Activated CD8-positive, alpha-beta T cell treated with anti-CD3 and anti-CD28 coated beads for 36 hours (primary cell): ENCODE measurements around the gene GAA. TPM values are rescaled to one million over a fixed set of nuclear protein-coding genes. Genes with fewer than 3 reads are reported as not detected.
"Not testable (repeated sequence)": the region's sequence is repeated elsewhere in the genome, so short reads cannot be mapped to it uniquely, and the experiment has no call there.

ENCODE experiments used
- ATAC-seq: fragments of 200-7000 bp; cut with Tn5 transposase; one replicate; pipeline ENCODE4 v1.10.0; 2021; ENCODE audit warnings: mild to moderate bottlenecking, moderate library complexity
- CTCF ChIA-PET: fragments of 350-600 bp; sonication (Branson Sonifier 250); formaldehyde crosslinking; loops from one replicate; lab custom pipeline; 2021; ENCODE audit warnings: antibody characterized with exemption; lab: Charles Lee
- POLR2A ChIA-PET: fragments of 350-600 bp; sonication (Branson Sonifier 250); formaldehyde crosslinking; loops from one replicate; lab custom pipeline; 2021; ENCODE audit warnings: antibody characterized with exemption; lab: Charles Lee
- DNase-seq: peaks from one replicate; pipeline ENCODE4 v3.0.0-alpha.2; 2020
- H3K27ac Mint-ChIP-seq: one replicate; pipeline ENCODE4 v1.8.0; 2021; ENCODE audit warnings: mild to moderate bottlenecking, mixed read lengths
- H3K27me3 Mint-ChIP-seq: one replicate; pipeline ENCODE4 v1.8.0; 2021; ENCODE audit warnings: mixed read lengths
- H3K36me3 Mint-ChIP-seq: one replicate; pipeline ENCODE4 v1.8.0; 2021; ENCODE audit warnings: low read depth, mixed read lengths
- H3K4me1 Mint-ChIP-seq: one replicate; pipeline ENCODE4 v1.8.0; 2021; ENCODE audit warnings: low read depth, mixed read lengths
- H3K4me3 Mint-ChIP-seq: one replicate; pipeline ENCODE4 v1.8.0; 2021; ENCODE audit warnings: mild to moderate bottlenecking, moderate library complexity, mixed read lengths
- H3K9me3 Mint-ChIP-seq: one replicate; pipeline ENCODE4 v1.8.0; 2021; ENCODE audit warnings: mixed read lengths
- CTCF ChIP-seq: fragments of 200-600 bp; IDR thresholded peaks from one replicate; pipeline ENCODE4 v1.8.0; 2022; ENCODE audit warnings: antibody characterized with exemption, mild to moderate bottlenecking
- intact Hi-C: fragments of 100-400 bp; cut with micrococcal nuclease; formaldehyde crosslinking; loops from one replicate; pipeline ENCODE4 v1.10.0; 2022
- total RNA-seq, 2 experiments: library from RNA; stranded (reverse); gene quantifications; one replicate each; pipeline ENCODE4 v1.2.3, GENCODE V29; 2021

The GAA gene
- total RNA-seq, 2 experiments from 2014 or later = 42.6 to 46.2 TPM

- Mint-ChIP-seq H3K27me3 (no peaks in the 10 kb centered on the region), H3K36me3 (no peaks in the 10 kb centered on the region)
Measured at GRCh38 chr17:80086616-80087015, 14.8 kb upstream of the GAA start.

GRCh38 chr17:80087346-80088265 is 13.8 kb upstream of the GAA start:
- Mint-ChIP-seq H3K9me3 (no peaks in the 10 kb centered on the region), H3K4me3 (no peak overlapping the region), H3K27me3 (no peaks in the 10 kb centered on the region), H3K4me1 (peaks cover 3% of the 10 kb centered on the region), H3K27ac (no peak overlapping the region), H3K36me3 (no peaks in the 10 kb centered on the region)
- intact Hi-C loops = no loop called here
- POLR2A ChIA-PET = interaction anchor here (1.5 kb wide), 1 partner anchor 13 kb away, joined by 4 read pairs; the partner anchor contains the start of gene GAA
- DNase-seq (no peak), ATAC-seq (no peak)
- TF ChIP-seq CTCF = no peak
- CTCF ChIA-PET = interaction anchor here (1.1 to 3.1 kb wide), 3 partner anchors 14 to 81 kb away, joined by 3 to 23 read pairs (median 3); partner anchors contain the start of gene GAA

More at GRCh38 chr17:80086616-80087015, 14.8 kb upstream of the GAA start:
- Mint-ChIP-seq H3K4me3 (no peak overlapping the region), H3K9me3 (no peaks in the 10 kb centered on the region), H3K27ac (no peak overlapping the region), H3K4me1 (peaks cover 3% of the 10 kb centered on the region)
- CTCF ChIA-PET = interaction anchor here (1.5 to 3.1 kb wide), 2 partner anchors 15 to 80 kb away, joined by 3 to 23 read pairs; partner anchors contain the start of gene GAA
- DNase-seq (no peak), ATAC-seq (no peak)
- TF ChIP-seq CTCF = no peak
- POLR2A ChIA-PET = interaction anchor here (1.5 kb wide), 1 partner anchor 14 kb away, joined by 4 read pairs; the partner anchor contains the start of gene GAA
- intact Hi-C loops = no loop called here

- no peak for ATAC-seq
- Mint-ChIP-seq H3K27me3 (no peaks in the 10 kb centered on the region), H3K27ac (no peak overlapping the region), H3K4me3 (no peak overlapping the region), H3K9me3 (no peaks in the 10 kb centered on the region), H3K4me1 (no peaks in the 10 kb centered on the region), H3K36me3 (no peaks in the 10 kb centered on the region)
- ChIA-PET POLR2A (no interaction called here), CTCF (interaction anchor here (3.1 kb wide), 1 partner anchor 12 kb away, joined by 23 read pairs; the partner anchor contains the start of gene GAA)
- DNase-seq = no peak
- no peak for TF ChIP-seq CTCF
- intact Hi-C loops = no loop called here
Measured at GRCh38 chr17:80089762-80090161, 11.6 kb upstream of the GAA start.

GRCh38 chr17:80090164-80090563 is 11.2 kb upstream of the GAA start:
- H3K4me1 Mint-ChIP-seq, H3K9me3 Mint-ChIP-seq, ATAC-seq, H3K27me3 Mint-ChIP-seq, H3K36me3 Mint-ChIP-seq, CTCF ChIA-PET, DNase-seq, H3K4me3 Mint-ChIP-seq, H3K27ac Mint-ChIP-seq, POLR2A ChIA-PET, intact Hi-C loops: not testable (repeated sequence)

GRCh38 chr17:80091376-80091775 is 10.0 kb upstream of the GAA start:
- H3K27ac Mint-ChIP-seq = no peak overlapping the region
- POLR2A ChIA-PET = no interaction called here
- no peaks in the 10 kb centered on the region for H3K27me3 Mint-ChIP-seq
- H3K9me3 Mint-ChIP-seq = no peaks in the 10 kb centered on the region
- H3K4me3 Mint-ChIP-seq = no peak overlapping the region
- H3K36me3 Mint-ChIP-seq = no peaks in the 10 kb centered on the region
- CTCF ChIA-PET = interaction anchor here (2.3 to 3.9 kb wide), 2 partner anchors 9 to 10 kb away, joined by 20 to 21 read pairs; partner anchors contain the start of gene GAA
- intact Hi-C loops = no loop called here
- DNase-seq (no peak), ATAC-seq (no peak)
- no peaks in the 10 kb centered on the region for H3K4me1 Mint-ChIP-seq
- TF ChIP-seq CTCF = no peak
